SK-N-SH (cell line): ENCODE results near the gene ZBTB12. TPM values are rescaled to one million over a fixed set of nuclear protein-coding genes. Genes with fewer than 3 reads are reported as not detected.

Experiments
- CTCF ChIA-PET: fragments of 300-600, 350-600 bp; formaldehyde crosslinking; extraction: SDS; loops from one replicate; lab custom pipeline; 2021; lab: Yijun Ruan, JAX
- POLR2A ChIA-PET: fragments of 350-600 bp; sonication (Branson Sonifier 250); formaldehyde crosslinking; extraction: SDS; loops from one replicate; lab custom pipeline; 2020; ENCODE audit warnings: antibody characterized with exemption, inconsistent platforms; lab: Yijun Ruan, JAX
- DNase-seq: peaks from one replicate; pipeline ENCODE4 v3.0.0; 2012
- H2AFZ ChIP-seq: fragments of 200-600 bp; sonication (generic); 2 replicates; pipeline ENCODE4 v1.8.1; 2016; ENCODE audit warnings: antibody characterized with exemption, mild to moderate bottlenecking, low read depth
- H3F3A ChIP-seq: fragments of 200-600 bp; sonication (generic); replicated peaks from 2 replicates; pipeline ENCODE3; 2016; ENCODE audit warnings: antibody characterized with exemption, mild to moderate bottlenecking; ENCODE audit not compliant: insufficient read depth
- H3K27ac ChIP-seq, 2 experiments: fragments of 200-500 bp in 1 of 2; fragments of 200-600 bp in 1 of 2; sonication (Bioruptor generic) in 1 of 2; sonication (generic), shearing (Covaris generic) in 1 of 2; 2 replicates each; pipeline versions ENCODE4 v1.5.1 to v1.6.1; 2014 to 2016; ENCODE audit warnings: low read depth in 2 of 2, inconsistent platforms in 1 of 2, low read length in 1 of 2, mild to moderate bottlenecking in 1 of 2, mixed read lengths in 1 of 2
- H3K27me3 ChIP-seq: fragments of 200-600 bp; sonication (generic), shearing (Covaris generic); 2 replicates; pipeline ENCODE4 v1.6.1; 2016; ENCODE audit warnings: mixed run types; ENCODE audit not compliant: insufficient read depth
- H3K36me3 ChIP-seq, 2 experiments: fragments of 200-500 bp in 1 of 2; fragments of 200-600 bp in 1 of 2; sonication (Bioruptor generic) in 1 of 2; sonication (generic) in 1 of 2; replicated peaks in 1 of 2; 2 replicates each; pipeline versions ENCODE3 to v1.5.1; 2014 to 2016; ENCODE audit warnings: low read length in 1 of 2, mild to moderate bottlenecking in 1 of 2; ENCODE audit not compliant: insufficient read depth in 2 of 2, control insufficient read depth in 1 of 2
- H3K4me1 ChIP-seq, 2 experiments: fragments of 200-500 bp in 1 of 2; fragments of 200-600 bp in 1 of 2; sonication (Bioruptor generic) in 1 of 2; sonication (generic), shearing (Covaris generic) in 1 of 2; 2 replicates each; pipeline versions ENCODE4 v1.5.1 to v1.6.1; 2014 to 2016; ENCODE audit warnings: low read depth in 1 of 2, low read length in 1 of 2, mixed run types in 1 of 2; ENCODE audit not compliant: insufficient read depth in 2 of 2, control insufficient read depth in 1 of 2
- H3K4me2 ChIP-seq: fragments of 200-600 bp; sonication (generic), shearing (Covaris generic); 2 replicates; pipeline ENCODE4 v1.6.1; 2017; ENCODE audit warnings: mixed run types
- H3K4me3 ChIP-seq, 2 experiments: fragments of 200-500 bp in 1 of 2; fragments of 200-600 bp in 1 of 2; sonication (Bioruptor generic) in 1 of 2; sonication (generic), shearing (Covaris generic) in 1 of 2; 2 replicates each; pipeline versions ENCODE4 v1.5.1 to v1.8.1; 2014 to 2016; ENCODE audit warnings: low read depth in 2 of 2, inconsistent platforms in 1 of 2, low read length in 1 of 2, mild to moderate bottlenecking in 1 of 2, mixed read lengths in 1 of 2, moderate library complexity in 1 of 2
- H3K79me2 ChIP-seq: fragments of 200-600 bp; sonication (generic); 2 replicates; pipeline ENCODE4 v1.8.1; 2017; ENCODE audit warnings: mild to moderate bottlenecking; ENCODE audit not compliant: insufficient read depth
- H3K9ac ChIP-seq: fragments of 200-600 bp; sonication (generic); 2 replicates; pipeline ENCODE4 v1.6.1; 2017; ENCODE audit warnings: mixed run types
- H3K9me2 ChIP-seq: fragments of 200-600 bp; sonication (generic); 2 replicates; pipeline ENCODE4 v1.6.1; 2017; ENCODE audit warnings: mixed run types
- H3K9me3 ChIP-seq: fragments of 200-600 bp; sonication (generic); 2 replicates; pipeline ENCODE4 v1.6.1; 2017; ENCODE audit warnings: mixed run types, mild to moderate bottlenecking, moderate library complexity
- H4K20me1 ChIP-seq: fragments of 200-600 bp; sonication (generic); 2 replicates; pipeline ENCODE4 v1.6.1; 2017; ENCODE audit warnings: mild to moderate bottlenecking, mixed run types; ENCODE audit not compliant: insufficient read depth
- CHD2 ChIP-seq: fragments of 150-350 bp; IDR thresholded peaks from 2 replicates; pipeline ENCODE4 v1.6.1; 2018; ENCODE audit warnings: low read length; ENCODE audit not compliant: partially characterized antibody
- CTCF ChIP-seq: fragments of 200-600 bp; sonication (generic); IDR thresholded peaks from 2 replicates; pipeline ENCODE4 v1.6.1; 2017; ENCODE audit warnings: antibody characterized with exemption, mild to moderate bottlenecking, moderate library complexity
- FOXJ3 ChIP-seq: sonication (generic); formaldehyde crosslinking; IDR thresholded peaks from 2 replicates; pipeline ENCODE4 v1.5.1; 2020; ENCODE audit warnings: mild to moderate bottlenecking, missing genetic modification reagents
- GABPA ChIP-seq: IDR thresholded peaks from 2 replicates; pipeline ENCODE4 v1.4.0; 2012; ENCODE audit warnings: low read depth, mild to moderate bottlenecking
- IRF3 ChIP-seq: fragments of 150-350 bp; IDR thresholded peaks from 2 replicates; pipeline ENCODE4 v1.6.1; 2016; ENCODE audit warnings: mild to moderate bottlenecking, low read depth, low read length
- JUND ChIP-seq: IDR thresholded peaks from 2 replicates; pipeline ENCODE4 v1.4.0; 2012
- MEF2A ChIP-seq: IDR thresholded peaks from 2 replicates; pipeline ENCODE4 v1.4.0; 2012; ENCODE audit warnings: low read depth, borderline replicate concordance
- MXI1 ChIP-seq: IDR thresholded peaks from 2 replicates; pipeline ENCODE4 v1.6.1; 2012; ENCODE audit warnings: mild to moderate bottlenecking, low read depth, low read length, improper control_type of control experiment
- NFIC ChIP-seq: IDR thresholded peaks from 2 replicates; pipeline ENCODE4 v1.4.0; 2012; ENCODE audit warnings: borderline replicate concordance
- POLR2AphosphoS5 ChIP-seq: IDR thresholded peaks from 2 replicates; pipeline ENCODE4 v1.6.1; 2012; ENCODE audit warnings: low read depth, low read length
- RFX5 ChIP-seq: IDR thresholded peaks from 2 replicates; pipeline ENCODE4 v1.6.1; 2012; ENCODE audit warnings: mild to moderate bottlenecking, improper control_type of control experiment, low read length
- RXRA ChIP-seq: IDR thresholded peaks from 2 replicates; pipeline ENCODE4 v1.4.0; 2012; ENCODE audit warnings: low read depth, mild to moderate bottlenecking, borderline replicate concordance
- SMC3 ChIP-seq: IDR thresholded peaks from 2 replicates; pipeline ENCODE4 v1.6.1; 2012; ENCODE audit warnings: low read depth, low read length, improper control_type of control experiment
- TAF1 ChIP-seq: IDR thresholded peaks from 2 replicates; pipeline ENCODE4 v1.6.1; 2012; ENCODE audit warnings: low read depth, mild to moderate bottlenecking, low read length, moderate library complexity, borderline replicate concordance
- TEAD4 ChIP-seq: IDR thresholded peaks from 2 replicates; pipeline ENCODE4 v1.4.0; 2012; ENCODE audit warnings: mild to moderate bottlenecking, borderline replicate concordance; ENCODE audit not compliant: insufficient read depth
- USF1 ChIP-seq: IDR thresholded peaks from 2 replicates; pipeline ENCODE4 v1.4.0; 2012; ENCODE audit warnings: low read depth, borderline replicate concordance
- YY1 ChIP-seq: IDR thresholded peaks from 2 replicates; pipeline ENCODE4 v1.4.0; 2012; ENCODE audit warnings: low read depth, mild to moderate bottlenecking
- ZBTB33 ChIP-seq: IDR thresholded peaks from 2 replicates; pipeline ENCODE4 v1.4.0; 2012; ENCODE audit warnings: low read depth, borderline replicate concordance
- WGBS: methylation state at CpG from one replicate; pipeline ENCODE4 v1.1.6; 2017; ENCODE audit warnings: low lambda C conversion rate; 5-methylcytosine and 5-hydroxymethylcytosine counted together
- polyA plus RNA-seq, 3 experiments: library from polyadenylated mRNA; depleted of rRNA; stranded (reverse); fragments of >200 nt; gene quantifications; 2 replicates each; pipeline ENCODE4 v1.2.3, GENCODE V29; 2012

Gene ZBTB12
- polyA plus RNA-seq, 1 of the 3 experiments (the other 2 are of a cell fraction), result 8.3 TPM

GRCh38 chr6:31861919-31862343 lies 40.0 kb downstream of the ZBTB12 start:
- H3K9ac ChIP-seq, result peak overlapping the region; percentile 67
- H3K36me3 ChIP-seq, result peaks cover 4 to 11% of the 10 kb centered on the region in 2 experiments
- no peaks in the 10 kb centered on the region for H3K27me3 ChIP-seq
- CTCF ChIA-PET, result interaction anchor here (0.7 to 2.7 kb wide), 3 partner anchors 91 to 181 kb away, joined by 3 to 14 read pairs (median 4); partner anchors contain the start of genes DDAH2 and LY6G5C
- no peak overlapping the region for H3K27ac ChIP-seq
- 34% methylated on average over 17 of the region's 17 CpGs for WGBS
- no peaks in the 10 kb centered on the region for H3K9me3 ChIP-seq
- TF ChIP-seq YY1 (no peak), CTCF (no peak), MXI1 (no peak), CHD2 (no peak), RXRA (no peak), SMC3 (no peak), JUND (no peak), GABPA (no peak), IRF3 (no peak), POLR2AphosphoS5 (no peak), ZBTB33 (no peak), TEAD4 (no peak), TAF1 (no peak), USF1 (no peak), NFIC (no peak), FOXJ3 (CRISPR knock-in tag) (no peak), RFX5 (no peak), MEF2A (no peak)
- H3K4me1 ChIP-seq, result peaks cover 0 to 14% of the 10 kb centered on the region in 2 experiments; a peak in 1 of 4 replicates
- H4K20me1 ChIP-seq, result no peaks in the 10 kb centered on the region
- H3F3A ChIP-seq, result peaks cover 15% of the 10 kb centered on the region
- peak overlapping the region; percentile 78 to 98 for H3K4me3 ChIP-seq
- DNase-seq, result peak; percentile 30
- no peaks in the 10 kb centered on the region for H3K9me2 ChIP-seq
- POLR2A ChIA-PET, result interaction anchor here (0.7 to 2.4 kb wide), 6 partner anchors 19 to 132 kb away, joined by 3 to 16 read pairs (median 4); partner anchors contain the start of genes EHMT2, HSPA1A and HSPA1L
- H3K79me2 ChIP-seq, result peaks cover 10% of the 10 kb centered on the region
- H3K4me2 ChIP-seq, result peak overlapping the region; percentile 100
- peak overlapping the region; percentile 82 for H2AFZ ChIP-seq
